Astrocyte of the spinal cord (primary cell): Measurements from ENCODE around the gene B4GALNT1.

Experiments
- DNase-seq: peaks from one replicate; pipeline ENCODE4 v3.0.0; 2011; ENCODE audit warnings: low read depth, low spot score
- H3K4me3 ChIP-seq: 2 replicates; pipeline ENCODE4 v1.5.1; 2011; ENCODE audit warnings: low read depth, mild to moderate bottlenecking, low read length, moderate library complexity
- CTCF ChIP-seq: IDR thresholded peaks from 2 replicates; pipeline ENCODE4 v1.5.1; 2012; ENCODE audit warnings: low read depth, mild to moderate bottlenecking, low read length, inconsistent platforms
- in situ Hi-C: cut with HindIII; loops from 2 replicates; pipeline ENCODE4 v1.10.0; 2017; ENCODE audit warnings: low sequenced_read_pairs

Gene B4GALNT1

GRCh38 chr12:57582440-57582839 lies 50.6 kb downstream of the B4GALNT1 start:
- DNase-seq, result no peak
- TF ChIP-seq CTCF, result no peak
- in situ Hi-C loops, result no loop called here
- no peak overlapping the region for H3K4me3 ChIP-seq

- H3K4me3 ChIP-seq, result no peak overlapping the region
- no peak for DNase-seq
- in situ Hi-C loops, result no loop called here
- no peak for TF ChIP-seq CTCF
These were observed 51.2 kb downstream of the B4GALNT1 start for GRCh38 chr12:57581802-57582201.

GRCh38 chr12:57580466-57580795 lies 52.6 kb downstream of the B4GALNT1 start:
- TF ChIP-seq CTCF, result no peak
- in situ Hi-C loops, result no loop called here
- H3K4me3 ChIP-seq, result no peak overlapping the region
- DNase-seq, result no peak

GRCh38 chr12:57579677-57580465 lies 53.1 kb downstream of the B4GALNT1 start:
- H3K4me3 ChIP-seq, result no peak overlapping the region
- in situ Hi-C loops, result no loop called here
- no peak for TF ChIP-seq CTCF
- DNase-seq, result no peak

- TF ChIP-seq CTCF, result no peak
- DNase-seq, result no peak
- no peak overlapping the region for H3K4me3 ChIP-seq
- in situ Hi-C loops, result no loop called here
These were observed 54.0 kb downstream of the B4GALNT1 start for GRCh38 chr12:57579011-57579410.

GRCh38 chr12:57577981-57578758 lies 54.8 kb downstream of the B4GALNT1 start:
- no peak for TF ChIP-seq CTCF
- no peak for DNase-seq
- H3K4me3 ChIP-seq, result no peak overlapping the region
- in situ Hi-C loops, result no loop called here
